MM.1S (cell line): Measurements from ENCODE around the gene KLHL25.

Experiments
- CTCF ChIP-seq: fragments of 300-600 bp; sonication (generic); IDR thresholded peaks from 2 replicates; pipeline ENCODE4 v1.5.1; 2016; ENCODE audit warnings: antibody characterized with exemption, low read length, mixed read lengths
- EZH2 ChIP-seq: fragments of 300-600 bp; sonication (generic); optimal IDR thresholded peaks from 2 replicates; pipeline ENCODE3; 2017; ENCODE audit warnings: low read depth, mild to moderate bottlenecking, antibody characterized with exemption, low read length, mixed read lengths

- TF ChIP-seq EZH2 = no peak
- TF ChIP-seq CTCF = no peak
These were observed 8.6 kb downstream of the KLHL25 start for GRCh38 chr15:85785887-85786780.
